GM12891 (cell line): ENCODE data around the gene KCNMB1.
"Not testable (repeated sequence)": the region's sequence is repeated elsewhere in the genome, so short reads cannot be mapped to it uniquely, and the experiment has no call there.

Experiments used
- DNase-seq: peaks from one replicate; pipeline ENCODE4 v3.0.0; 2011; ENCODE audit warnings: low spot score; ENCODE audit not compliant: insufficient read length
- FAIRE-seq: peaks from 2 replicates; lab custom pipeline; 2011; peaks lifted over from hg19 to GRCh38; lab: Jason Lieb, UNC
- PAX5 ChIP-seq: IDR thresholded peaks from 2 replicates; pipeline ENCODE4 v1.6.1; 2011; ENCODE audit warnings: low read length, moderate library complexity, mild to moderate bottlenecking; ENCODE audit not compliant: insufficient read depth, severe bottlenecking
- POLR2A ChIP-seq: IDR thresholded peaks from 2 replicates; pipeline ENCODE4 v1.6.1; 2011; ENCODE audit warnings: low read depth, low read length, control low read depth
- POLR2AphosphoS5 ChIP-seq: IDR thresholded peaks from 2 replicates; pipeline ENCODE4 v1.6.1; 2011; ENCODE audit warnings: low read depth, low read length, control low read depth
- POU2F2 ChIP-seq: IDR thresholded peaks from 2 replicates; pipeline ENCODE4 v1.6.1; 2011; ENCODE audit warnings: low read depth, mild to moderate bottlenecking, control low read depth, low read length, moderate library complexity
- SPI1 ChIP-seq: IDR thresholded peaks from 2 replicates; pipeline ENCODE4 v1.6.1; 2011; ENCODE audit warnings: low read depth, low read length, control low read depth
- TAF1 ChIP-seq: IDR thresholded peaks from 2 replicates; pipeline ENCODE4 v1.6.1; 2011; ENCODE audit warnings: low read depth, low read length, control low read depth

The KCNMB1 gene

GRCh38 chr5:170386743-170387395 is 2.3 kb downstream of the KCNMB1 start:
- FAIRE-seq (no peak), DNase-seq (no peak)
- TF ChIP-seq POLR2AphosphoS5 (no peak), POU2F2 (no peak), PAX5 (no peak), POLR2A (no peak), SPI1 (no peak), TAF1 (no peak)

GRCh38 chr5:170383227-170383626 is 5.9 kb downstream of the KCNMB1 start:
- no peak for DNase-seq
- no peak for FAIRE-seq
- TF ChIP-seq TAF1 (no peak), PAX5 (no peak)

- FAIRE-seq (no peak), DNase-seq (no peak)
Observed at GRCh38 chr5:170382790-170383189, 6.4 kb downstream of the KCNMB1 start.

GRCh38 chr5:170380361-170380951 is 8.7 kb downstream of the KCNMB1 start:
- FAIRE-seq, result no peak
- no peak for DNase-seq
- TF ChIP-seq TAF1 (no peak), PAX5 (no peak), SPI1 (no peak), POLR2A (no peak), POLR2AphosphoS5 (no peak), POU2F2 (no peak)

More at GRCh38 chr5:170382790-170383189, 6.4 kb downstream of the KCNMB1 start:
- TF ChIP-seq TAF1 (no peak), POLR2A (no peak), PAX5 (no peak), POU2F2 (no peak), SPI1 (no peak), POLR2AphosphoS5 (no peak)

- no peak for DNase-seq
- no peak for TF ChIP-seq SPI1
- no peak for TF ChIP-seq TAF1
- no peak for TF ChIP-seq POLR2A
- no peak for TF ChIP-seq PAX5
- no peak for TF ChIP-seq POU2F2
- no peak for TF ChIP-seq POLR2AphosphoS5
- no peak for FAIRE-seq
Observed at GRCh38 chr5:170378740-170379139, 10.4 kb downstream of the KCNMB1 start.

- FAIRE-seq (no peak), DNase-seq (no peak)
- no peak for TF ChIP-seq POLR2AphosphoS5
- TF ChIP-seq TAF1, result no peak
- TF ChIP-seq SPI1, result no peak
- TF ChIP-seq POLR2A, result no peak
- no peak for TF ChIP-seq POU2F2
- TF ChIP-seq PAX5, result no peak
Observed at GRCh38 chr5:170377027-170377426, 12.1 kb downstream of the KCNMB1 start.

- FAIRE-seq, DNase-seq: not testable (repeated sequence)
Observed at GRCh38 chr5:170376526-170376925, 12.6 kb downstream of the KCNMB1 start.

GRCh38 chr5:170375283-170375682 is 13.9 kb downstream of the KCNMB1 start:
- DNase-seq (no peak), FAIRE-seq (no peak)
- TF ChIP-seq PAX5 (no peak), TAF1 (no peak), POLR2AphosphoS5 (no peak), SPI1 (no peak), POU2F2 (no peak), POLR2A (no peak)

GRCh38 chr5:170372971-170373370 is 16.2 kb downstream of the KCNMB1 start:
- FAIRE-seq (no peak), DNase-seq (no peak)
- TF ChIP-seq SPI1, result no peak
- no peak for TF ChIP-seq TAF1
- TF ChIP-seq PAX5, result no peak
- TF ChIP-seq POLR2AphosphoS5, result no peak
- no peak for TF ChIP-seq POLR2A
- TF ChIP-seq POU2F2, result no peak

GRCh38 chr5:170368586-170368985 is 20.6 kb downstream of the KCNMB1 start:
- no peak for DNase-seq
- no peak for FAIRE-seq
- no peak for TF ChIP-seq POLR2AphosphoS5
- no peak for TF ChIP-seq TAF1
- TF ChIP-seq POU2F2, result no peak
- TF ChIP-seq PAX5, result no peak
- no peak for TF ChIP-seq POLR2A
- TF ChIP-seq SPI1, result no peak
